ENCODE measurements around the gene MGAT5.

Gene MGAT5

DNA sequence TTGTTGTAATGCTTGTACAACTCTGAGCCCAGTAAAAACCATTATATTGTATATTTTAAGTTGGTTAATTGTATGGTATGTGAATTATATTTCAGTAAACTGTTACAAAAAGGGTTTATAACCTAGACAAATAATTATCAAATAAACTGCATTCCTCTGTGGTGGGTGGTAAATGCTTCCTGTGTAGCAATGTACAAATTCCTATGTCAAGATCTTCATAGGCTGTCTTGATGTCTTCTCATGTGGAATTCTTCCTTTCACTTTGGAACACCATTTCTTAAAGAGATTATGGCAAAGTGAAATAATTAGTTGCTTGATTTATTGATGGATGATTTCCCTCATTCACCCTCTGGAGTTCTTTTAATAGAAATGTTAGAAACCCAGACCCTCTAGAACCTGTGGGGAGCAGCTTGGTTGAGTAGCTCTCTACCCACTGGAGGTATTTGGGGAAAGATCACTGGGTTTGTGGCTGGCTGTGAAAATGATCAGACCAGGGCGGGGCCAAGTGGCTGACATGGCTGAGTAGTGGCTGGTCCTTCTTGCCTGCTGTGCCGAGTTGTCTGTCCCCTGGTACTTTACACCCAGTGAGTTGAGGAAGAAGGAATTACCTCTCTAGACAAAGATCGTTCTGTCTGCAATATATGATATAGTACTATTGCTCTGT, 22.4 kb upstream of the MGAT5 start:
- DNase-seq (ENCODE audit: low read depth in 2 of 3, low spot score in 1 of 3): no peak

DNA sequence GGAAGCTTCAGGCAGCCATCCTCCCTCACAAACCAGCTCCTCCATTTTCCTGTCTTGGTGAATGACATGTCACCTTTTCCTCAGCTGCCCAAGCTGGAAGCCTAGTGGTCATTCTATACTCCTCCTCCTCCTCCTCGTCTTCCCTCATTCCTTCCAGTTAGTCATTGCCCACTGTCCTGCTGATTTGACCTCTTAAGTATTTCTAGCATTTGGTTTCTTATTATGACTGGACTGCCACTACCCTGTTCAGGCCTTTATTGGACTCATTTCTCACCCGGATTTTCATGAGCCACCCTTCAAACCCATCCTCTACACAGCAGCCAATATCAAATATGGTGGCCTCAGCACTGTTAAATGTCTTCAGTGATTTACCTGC, 21.9 kb upstream of the MGAT5 start:
- no peak for DNase-seq (ENCODE audit: low read depth in 2 of 3, low spot score in 1 of 3)

DNA sequence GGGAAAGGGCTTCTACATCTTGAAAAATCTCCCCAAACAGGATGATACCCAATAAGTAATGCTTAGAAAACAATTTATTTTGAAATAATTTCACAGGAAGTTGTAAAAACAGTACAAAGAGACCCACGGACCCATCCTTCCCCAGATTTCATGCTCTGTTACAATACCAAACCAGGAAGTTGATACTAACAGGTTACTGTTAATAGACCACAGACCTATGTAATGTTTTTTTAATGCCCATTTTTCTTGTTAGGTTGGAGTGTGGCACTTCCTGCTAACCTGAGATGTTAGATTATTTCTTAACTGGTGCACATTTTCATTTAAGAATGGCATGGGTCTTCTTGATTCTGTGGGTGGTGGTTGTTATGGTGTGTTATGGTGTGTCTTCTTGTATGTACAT, 21.4 kb upstream of the MGAT5 start:
- DNase-seq (ENCODE audit: low read depth in 2 of 3, low spot score in 1 of 3): no peak

DNA sequence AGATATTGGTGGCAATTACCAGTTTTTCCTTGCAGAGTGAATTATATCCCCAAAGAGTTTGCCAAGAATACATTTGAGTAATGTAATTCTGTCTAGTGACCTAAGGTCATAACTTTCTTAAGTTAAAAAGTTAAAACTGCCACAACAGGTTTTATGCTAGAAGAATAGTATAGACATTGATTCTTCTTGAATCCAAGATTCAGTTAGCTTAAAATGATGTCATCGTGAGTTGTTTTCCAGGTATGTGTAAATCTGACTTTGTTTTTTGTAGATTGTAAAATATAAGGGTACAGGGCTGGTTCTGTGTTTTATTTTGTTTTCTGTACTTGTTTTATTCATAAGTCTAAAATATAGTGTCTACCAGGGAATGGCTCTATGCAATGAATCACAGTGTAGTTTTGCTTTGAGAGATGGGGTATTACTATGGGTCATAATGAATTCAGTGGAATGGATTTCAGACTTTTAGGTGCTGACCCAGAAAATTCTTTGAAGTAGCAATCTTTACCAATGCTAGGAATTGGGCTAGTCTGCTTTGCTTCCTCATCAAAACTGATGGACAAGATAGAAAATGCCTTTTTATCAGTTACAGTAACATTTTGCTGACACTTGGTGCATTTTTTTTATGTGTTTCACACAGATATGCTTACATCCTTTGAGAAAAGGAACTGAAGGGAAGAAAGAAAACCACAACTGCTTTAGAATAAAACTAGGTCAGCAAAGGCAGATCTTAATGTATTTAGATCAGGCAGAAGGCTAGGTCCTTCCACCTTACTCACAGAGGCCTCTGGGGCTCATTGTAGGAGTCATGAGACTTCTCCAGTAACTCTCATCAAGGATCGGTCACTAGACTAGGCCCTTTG, 20.8 kb upstream of the MGAT5 start:
- no peak for DNase-seq (ENCODE audit: low read depth in 2 of 3, low spot score in 1 of 3)

DNA sequence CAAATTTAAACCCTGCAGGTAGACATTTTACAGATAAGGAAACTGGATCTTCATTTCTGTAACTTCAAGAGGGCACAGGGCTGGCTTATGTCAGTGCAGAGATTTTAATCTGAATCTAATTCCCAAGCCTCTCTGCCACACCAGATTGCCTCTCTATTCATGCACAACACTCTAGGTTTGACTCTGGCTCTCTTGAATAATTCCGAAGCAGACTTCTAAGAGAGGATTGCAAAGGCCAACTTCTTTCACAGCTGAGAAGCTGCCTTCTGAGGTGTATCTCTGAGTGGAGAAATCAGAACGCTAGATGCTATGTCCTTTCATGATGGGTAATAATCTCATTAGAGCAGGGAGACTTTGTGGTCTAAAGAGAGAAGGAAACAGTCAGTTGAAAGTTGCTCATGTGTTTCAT, 20.1 kb upstream of the MGAT5 start:
- DNase-seq (ENCODE audit: low read depth in 2 of 3, low spot score in 1 of 3): no peak

DNA sequence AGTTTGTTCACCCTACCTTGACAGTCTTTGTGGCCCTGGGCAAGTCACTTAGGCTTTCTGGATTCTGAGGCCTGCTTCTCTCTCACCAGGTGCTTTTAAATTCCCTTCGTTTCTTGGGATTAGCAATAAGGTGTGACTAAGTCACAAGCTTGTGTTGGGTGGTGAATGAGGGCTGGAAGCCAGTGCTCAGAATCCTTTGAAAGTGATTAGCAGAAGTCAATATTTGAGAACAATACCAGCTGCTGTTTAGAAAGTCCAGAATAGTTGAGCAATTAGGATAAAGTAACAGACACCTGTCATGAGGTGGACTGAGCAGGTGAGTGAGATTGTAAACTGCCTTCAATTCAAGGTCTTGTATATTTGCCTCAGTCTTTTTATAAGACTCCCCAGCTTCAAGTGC, 19.3 kb upstream of the MGAT5 start:
- no peak for DNase-seq (ENCODE audit: low read depth in 2 of 3, low spot score in 1 of 3)

DNA sequence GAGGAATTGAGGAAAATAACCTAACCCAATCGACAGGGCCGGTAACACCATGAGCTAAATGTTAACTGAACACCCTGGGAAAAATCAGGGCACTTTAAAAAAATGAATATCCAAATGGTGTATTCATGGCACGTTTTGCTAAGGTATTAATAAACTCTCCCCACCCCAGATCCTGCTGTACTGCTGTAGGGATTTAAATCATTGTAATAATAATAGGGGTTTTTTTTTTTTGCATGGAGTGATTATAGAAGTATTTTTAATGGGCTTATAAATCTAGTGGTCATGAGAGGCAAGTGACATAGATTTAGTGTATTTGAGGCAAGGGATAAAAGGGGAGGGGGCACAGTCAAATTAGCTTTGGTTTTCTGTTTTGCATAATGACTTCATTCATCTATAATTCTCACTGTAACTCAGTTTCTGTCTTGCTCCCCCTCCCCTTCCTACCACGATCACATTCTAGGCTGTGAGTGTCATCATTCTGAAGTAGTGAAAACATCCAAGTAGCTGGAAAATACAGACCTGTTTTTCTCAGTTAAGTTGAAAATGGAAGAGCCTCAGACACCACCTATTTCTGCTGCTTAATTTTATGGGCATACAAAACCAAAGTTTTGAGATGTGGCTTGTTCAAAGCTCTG, 18.2 kb upstream of the MGAT5 start:
- DNase-seq (ENCODE audit: low read depth in 2 of 3, low spot score in 1 of 3): no peak

DNA sequence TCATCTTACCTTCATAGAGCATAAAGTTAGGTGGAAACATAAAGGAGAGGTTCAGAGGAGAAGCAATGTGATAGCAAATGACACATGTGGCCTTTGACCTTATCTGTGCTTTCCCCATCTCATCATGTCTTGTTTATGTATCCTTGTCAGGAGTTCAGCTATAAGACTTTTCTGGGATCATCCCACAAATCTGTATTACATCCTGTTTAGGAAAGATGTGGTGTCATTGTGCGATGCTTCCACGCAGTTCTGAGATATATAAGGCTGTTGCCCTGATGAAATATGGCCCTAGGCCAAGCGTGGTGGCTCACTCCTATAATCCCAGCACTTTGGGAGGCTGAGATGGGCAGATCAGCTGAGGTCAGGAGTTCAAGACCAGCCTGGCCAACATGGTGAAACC, 15.5 kb upstream of the MGAT5 start:
- no peak for DNase-seq (ENCODE audit: low read depth in 2 of 3, low spot score in 1 of 3)

DNA sequence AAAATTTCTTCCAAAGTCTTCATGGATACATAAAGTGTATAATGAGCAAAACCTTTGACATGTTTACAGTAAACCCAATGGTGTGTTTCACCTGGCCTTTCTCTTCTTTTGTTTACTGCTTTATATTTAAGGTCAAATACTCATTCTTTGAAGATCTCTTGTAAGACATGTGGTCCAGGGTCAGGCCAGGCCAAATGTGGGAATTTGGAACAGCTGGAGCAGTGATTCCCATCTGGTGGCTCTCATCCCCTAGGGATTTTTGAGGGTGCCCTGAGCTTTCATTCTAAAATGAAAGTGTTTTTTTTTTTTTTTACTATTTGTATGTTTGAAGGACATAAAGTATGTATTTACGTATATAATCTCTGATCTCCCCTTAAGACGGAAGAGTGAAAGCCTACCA, 13.8 kb upstream of the MGAT5 start:
- no peak for DNase-seq (ENCODE audit: low read depth in 2 of 3, low spot score in 1 of 3)

DNA sequence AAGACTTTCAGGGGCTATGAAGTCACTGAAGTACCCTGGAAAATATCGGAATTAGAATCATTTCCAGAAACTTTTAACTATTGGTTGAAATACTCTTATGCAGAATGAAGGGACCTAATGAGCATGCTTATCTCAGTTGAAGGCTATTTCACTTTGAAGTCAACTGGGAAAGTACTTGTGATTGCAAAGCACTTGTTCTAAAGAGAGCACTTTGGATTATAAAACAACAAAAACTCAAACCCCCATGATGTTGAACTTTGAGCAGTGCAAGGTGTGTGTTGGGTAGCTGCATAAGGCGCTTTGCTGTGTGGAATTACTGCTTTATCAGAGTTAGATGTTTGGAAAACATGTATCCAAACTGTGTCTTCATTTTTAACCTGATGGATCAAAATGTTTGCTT, 12.0 kb upstream of the MGAT5 start:
- DNase-seq (ENCODE audit: low read depth in 2 of 3, low spot score in 1 of 3): no peak

DNA sequence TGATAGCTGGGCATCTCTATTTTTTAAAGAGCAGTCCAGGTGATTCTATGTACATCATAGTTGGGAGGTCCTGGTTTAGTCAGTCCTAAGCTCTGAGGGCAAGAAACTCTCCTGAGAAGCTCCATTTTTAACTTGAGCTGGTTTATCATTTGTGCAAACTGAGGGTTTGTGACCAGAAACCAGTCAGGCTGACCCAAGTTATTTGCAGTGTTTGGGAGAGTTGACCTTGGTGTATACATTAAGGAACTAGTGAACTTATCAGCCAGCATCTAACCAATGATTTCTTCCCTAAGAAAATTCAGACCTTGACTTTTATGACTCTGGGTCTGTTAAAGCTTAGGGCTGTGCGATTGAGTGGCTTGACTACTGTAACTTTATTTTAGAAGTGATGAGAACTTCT, 10.6 kb upstream of the MGAT5 start:
- DNase-seq (ENCODE audit: low read depth in 2 of 3, low spot score in 1 of 3): no peak

DNA sequence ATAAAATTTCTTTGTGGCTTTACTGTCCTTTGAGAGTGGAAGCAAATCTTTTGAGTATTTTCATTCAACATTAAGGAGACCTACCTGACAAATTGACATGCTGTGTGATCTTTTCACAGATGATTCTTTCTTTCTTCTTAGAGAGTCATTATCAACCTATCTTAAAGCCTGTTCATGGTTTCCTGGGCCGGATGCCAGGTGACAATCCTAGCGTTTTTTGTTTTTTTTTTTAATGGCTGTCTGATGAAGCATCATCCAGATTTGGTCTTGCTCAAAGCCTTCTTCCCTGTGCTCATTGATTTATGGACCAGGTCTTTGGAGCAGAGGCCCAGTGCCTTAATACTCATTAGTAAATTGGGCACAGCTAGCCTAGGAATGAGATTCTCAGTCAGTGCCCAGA, 9.8 kb upstream of the MGAT5 start:
- DNase-seq (ENCODE audit: low read depth in 2 of 3, low spot score in 1 of 3): no peak

DNA sequence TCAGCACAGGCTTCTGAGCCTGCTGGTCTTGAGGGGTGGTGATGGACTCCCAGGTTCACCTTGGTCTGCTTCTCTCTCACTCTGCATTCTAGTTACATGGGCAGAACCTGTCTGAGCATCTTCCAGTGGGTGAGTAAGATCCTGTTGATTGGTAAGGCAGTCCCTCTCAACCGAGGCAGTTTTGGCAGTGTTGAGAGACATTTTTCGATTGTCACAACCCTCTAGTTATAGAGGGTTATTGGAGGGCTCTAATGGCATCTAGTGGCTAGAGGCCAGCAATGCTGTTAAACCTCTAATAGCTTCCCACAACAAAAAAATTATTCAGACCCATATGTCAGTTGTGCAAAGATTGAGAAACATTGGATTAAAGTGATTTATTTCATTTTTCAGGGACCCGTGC, 9.3 kb upstream of the MGAT5 start:
- no peak for DNase-seq (ENCODE audit: low read depth in 2 of 3, low spot score in 1 of 3)

DNA sequence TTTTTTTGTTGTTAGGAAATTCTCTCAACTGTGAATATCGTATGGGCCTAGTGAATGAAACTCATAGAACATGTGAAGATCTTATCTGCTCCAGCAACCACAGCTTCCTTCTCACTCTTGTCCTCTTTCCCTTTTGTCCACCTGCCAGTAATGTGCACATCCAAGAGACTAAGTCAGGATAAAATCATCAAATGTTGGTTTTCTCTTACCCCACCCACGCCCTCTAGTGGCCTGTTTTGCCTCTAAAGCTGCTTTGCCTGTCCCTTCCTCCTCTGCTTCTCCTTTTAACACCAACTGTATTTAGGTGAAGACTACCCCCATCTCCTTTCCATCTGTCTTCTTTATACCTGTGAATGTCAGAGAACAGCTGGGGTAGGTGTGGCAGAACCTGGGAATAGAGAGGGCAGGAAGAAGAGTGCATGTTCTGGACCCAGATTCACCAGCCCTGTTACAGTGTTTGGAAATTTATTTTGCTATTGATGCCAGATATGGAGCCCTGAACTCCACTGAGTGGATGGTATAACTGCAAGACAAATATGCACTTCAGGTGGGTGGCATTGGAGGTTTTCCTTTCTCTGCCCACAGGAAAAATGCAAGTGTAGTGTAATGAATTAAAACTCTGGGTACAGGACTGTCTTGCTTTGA, 8.4 kb upstream of the MGAT5 start:
- DNase-seq (ENCODE audit: low read depth in 2 of 3, low spot score in 1 of 3): peak; percentile 55 to 82 (median 71)

DNA sequence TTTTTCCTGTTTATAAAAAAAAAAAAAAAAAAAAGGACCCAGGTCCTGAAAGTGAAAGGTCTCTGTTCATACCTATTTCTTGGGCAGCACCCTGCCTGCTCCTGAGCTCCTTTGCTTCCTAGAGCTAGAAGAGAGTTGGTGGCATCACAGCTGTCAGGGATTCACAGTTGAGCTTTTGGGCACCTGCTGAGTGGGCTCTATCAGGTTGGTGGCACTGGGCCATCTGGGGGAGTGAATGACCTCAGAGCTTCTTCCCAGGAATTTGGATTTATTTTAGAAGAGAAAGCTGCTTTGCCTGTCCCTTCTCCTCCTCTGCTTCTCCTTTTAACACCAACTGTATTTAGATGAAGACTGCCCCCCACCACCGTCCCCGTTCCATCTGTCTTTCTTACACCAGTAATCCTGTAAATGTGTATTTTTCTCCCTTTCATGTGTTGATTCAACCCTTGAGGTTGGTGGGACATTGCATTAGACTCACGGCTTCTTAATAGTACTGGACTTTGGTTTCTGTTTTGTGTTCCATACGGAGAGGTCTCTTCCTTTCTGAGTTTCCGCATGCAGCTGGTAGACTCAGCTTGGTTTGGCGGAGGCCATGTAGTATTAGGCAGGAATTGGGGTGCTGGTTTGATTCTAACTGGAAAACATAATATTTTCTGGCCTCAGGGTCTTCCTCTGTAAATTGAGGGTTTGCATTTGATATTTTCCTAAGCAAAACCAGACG, 7.6 kb upstream of the MGAT5 start:
- no peak for DNase-seq (ENCODE audit: low read depth in 2 of 3, low spot score in 1 of 3)

DNA sequence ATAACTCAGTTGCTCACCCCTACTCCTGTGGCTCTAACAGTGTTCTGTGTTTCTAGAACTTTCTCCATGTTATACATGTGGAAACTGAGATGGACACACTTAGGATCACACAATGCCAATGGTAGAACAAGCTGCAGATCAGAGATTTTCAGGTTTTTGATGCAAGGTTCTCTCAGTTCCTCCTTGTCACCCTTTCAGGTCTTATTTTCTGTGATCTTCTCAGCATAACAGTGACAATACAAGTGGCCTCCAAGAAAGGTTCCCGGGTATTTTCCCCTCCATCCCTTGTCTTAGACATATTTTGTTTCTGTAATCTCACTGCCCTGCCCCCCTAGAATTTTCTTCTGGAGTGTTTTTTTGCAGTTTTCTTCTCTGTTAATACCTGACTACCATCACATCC, 6.2 kb upstream of the MGAT5 start:
- DNase-seq (ENCODE audit: low read depth in 2 of 3, low spot score in 1 of 3): no peak

DNA sequence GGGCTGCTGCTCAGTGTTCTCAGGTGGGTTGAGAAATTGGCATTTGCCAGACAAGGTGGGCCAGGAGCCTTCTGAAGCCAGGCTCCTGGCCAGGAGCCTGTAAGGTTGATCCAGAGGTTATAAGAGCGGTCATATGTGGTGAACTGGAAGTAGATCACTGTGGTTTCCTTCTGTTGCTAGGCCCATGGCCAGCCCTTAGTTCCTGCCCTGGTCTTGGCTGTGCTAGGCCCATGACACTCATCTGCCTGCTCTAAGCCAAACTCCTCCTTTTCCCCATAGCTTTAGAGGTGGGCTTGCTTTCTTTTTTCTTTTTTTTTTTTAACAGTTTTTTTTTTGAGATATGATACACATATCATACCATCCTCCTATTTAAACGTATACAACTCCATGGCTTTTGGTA, 5.0 kb upstream of the MGAT5 start:
- no peak for DNase-seq (ENCODE audit: low read depth in 2 of 3, low spot score in 1 of 3)

DNA sequence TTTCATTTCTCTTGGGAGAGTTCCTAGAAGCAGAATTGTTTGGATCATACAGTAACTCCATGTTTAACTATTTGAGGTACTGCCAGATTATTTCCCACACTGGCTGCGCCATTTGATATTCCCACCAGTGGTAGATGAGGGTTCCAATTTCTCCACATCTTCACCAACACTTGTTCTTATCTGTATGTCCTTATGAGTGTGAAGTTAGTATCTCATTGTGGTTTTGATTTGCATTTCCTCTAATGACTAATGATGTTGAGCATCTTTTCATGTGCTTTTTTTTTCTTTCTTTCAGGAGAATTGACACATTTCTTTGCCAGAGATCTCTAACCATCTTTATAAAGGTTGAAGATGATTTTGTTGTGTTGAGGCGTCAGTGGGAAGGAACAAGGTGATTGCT, 4.1 kb upstream of the MGAT5 start:
- no peak for DNase-seq (ENCODE audit: low read depth in 2 of 3, low spot score in 1 of 3)

DNA sequence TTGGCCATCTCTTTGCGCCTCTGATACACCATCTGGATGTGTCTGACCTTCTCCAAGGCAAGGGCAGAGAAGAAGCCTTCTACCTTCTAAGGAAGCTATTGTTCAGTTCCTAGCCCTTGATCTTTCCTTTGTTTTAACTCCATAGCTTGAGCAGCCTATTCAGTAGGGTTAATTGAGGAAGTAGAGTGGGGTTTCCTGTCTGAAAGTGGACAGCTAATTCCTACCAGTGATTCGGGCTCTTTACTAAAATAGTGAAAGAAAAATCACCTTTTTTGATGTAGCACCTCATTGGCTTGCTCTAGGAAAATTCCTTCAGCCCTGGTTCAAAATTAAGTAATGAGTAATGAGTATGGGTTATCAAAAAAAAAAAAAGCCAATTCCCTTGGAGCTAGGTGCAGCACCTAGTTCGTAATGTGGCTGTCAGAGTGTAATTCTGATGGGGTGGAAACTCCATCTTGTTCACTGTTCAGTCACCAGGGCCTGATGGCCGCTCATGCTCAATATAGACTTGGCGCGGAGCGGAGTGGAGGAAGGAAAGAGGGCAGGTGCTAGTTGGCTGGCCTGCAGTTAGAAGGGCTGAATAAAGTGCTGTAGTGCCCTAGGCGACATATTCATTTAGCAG, 2.9 kb upstream of the MGAT5 start:
- DNase-seq (ENCODE audit: low read depth in 2 of 3, low spot score in 1 of 3): no peak

DNA sequence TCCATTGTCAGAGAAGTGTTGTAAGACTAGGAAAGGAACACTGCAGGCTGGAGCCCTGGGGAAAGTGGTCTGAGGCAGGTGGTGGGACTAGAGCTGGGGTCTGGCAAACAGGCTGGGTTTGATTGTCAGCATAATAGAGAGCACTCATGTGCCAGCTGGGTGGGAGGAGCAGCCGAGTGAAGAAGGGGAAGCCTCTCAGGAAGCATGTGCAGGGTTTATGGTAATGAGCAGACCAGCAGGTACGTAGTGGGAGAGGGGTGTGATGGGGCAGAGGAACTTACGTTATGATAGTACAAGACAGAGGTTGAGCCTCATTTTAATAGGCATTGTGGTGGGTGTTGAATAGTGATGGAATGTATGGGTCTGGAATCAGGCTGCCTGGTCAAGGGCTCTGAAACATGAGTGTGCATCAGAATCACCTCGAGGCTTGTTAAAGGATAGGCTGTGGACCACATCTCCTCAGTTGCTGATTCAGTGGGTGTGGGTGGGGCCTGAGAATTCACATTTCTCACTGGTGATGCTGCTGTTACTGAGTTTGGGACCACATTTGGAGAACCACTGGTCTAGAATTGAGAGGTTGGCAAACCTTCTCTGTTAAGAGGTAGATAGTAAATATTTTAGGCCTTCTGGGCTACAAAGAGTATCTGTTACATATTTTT, 1.7 kb upstream of the MGAT5 start:
- DNase-seq (ENCODE audit: low read depth in 2 of 3, low spot score in 1 of 3): peak; percentile 46 to 57 (median 52)
